ENCODE results near the gene HSD11B2.

Gene HSD11B2

GRCh38 chr16:67463691-67464090, 32.8 kb downstream of the HSD11B2 start:
- peaks cover 0 to 4% of the 10 kb centered on the region in 2 donors for H3K36me3 ChIP-seq (ENCODE audit: control insufficient read depth in 2 of 2, insufficient read depth in 2 of 2, low read length in 2 of 2)
- H3K4me1 ChIP-seq (ENCODE audit: control insufficient read depth, insufficient read depth, low read length), result peaks cover 62% of the 10 kb centered on the region
- H3K4me3 ChIP-seq (ENCODE audit: low read length in 2 of 2), result no peak overlapping the region
- no peak overlapping the region for H3K27ac ChIP-seq (ENCODE audit: low read length)
- H3K27me3 ChIP-seq (ENCODE audit: control insufficient read depth in 1 of 2, insufficient read depth in 2 of 2, low read length in 2 of 2), result no peaks in the 10 kb centered on the region
- no peaks in the 10 kb centered on the region for H3K9me3 ChIP-seq (ENCODE audit: control insufficient read depth in 2 of 2, low read length in 2 of 2)
- no peak overlapping the region for H3K9ac ChIP-seq (ENCODE audit: low read length in 2 of 2)

GRCh38 chr16:67464565-67464964, 33.6 kb downstream of the HSD11B2 start:
- no peak overlapping the region for H3K9ac ChIP-seq (ENCODE audit: low read length in 2 of 2)
- H3K4me1 ChIP-seq (ENCODE audit: control insufficient read depth, insufficient read depth, low read length), result peaks cover 53% of the 10 kb centered on the region
- H3K4me3 ChIP-seq (ENCODE audit: low read length in 2 of 2), result no peak overlapping the region
- no peak overlapping the region for H3K27ac ChIP-seq (ENCODE audit: low read length)
- no peaks in the 10 kb centered on the region for H3K27me3 ChIP-seq (ENCODE audit: control insufficient read depth in 1 of 2, insufficient read depth in 2 of 2, low read length in 2 of 2)
- no peaks in the 10 kb centered on the region for H3K9me3 ChIP-seq (ENCODE audit: control insufficient read depth in 2 of 2, low read length in 2 of 2)
- H3K36me3 ChIP-seq (ENCODE audit: control insufficient read depth in 2 of 2, insufficient read depth in 2 of 2, low read length in 2 of 2), result peaks cover 0 to 4% of the 10 kb centered on the region in 2 donors

GRCh38 chr16:67466581-67466980, 35.7 kb downstream of the HSD11B2 start:
- Histone ChIP-seq H3K27ac (ENCODE audit: low read length) (no peak overlapping the region), H3K36me3 (ENCODE audit: control insufficient read depth in 2 of 2, insufficient read depth in 2 of 2, low read length in 2 of 2) (peaks cover 0 to 1% of the 10 kb centered on the region in 2 donors), H3K27me3 (ENCODE audit: control insufficient read depth in 1 of 2, insufficient read depth in 2 of 2, low read length in 2 of 2) (no peaks in the 10 kb centered on the region), H3K4me3 (ENCODE audit: low read length in 2 of 2) (no peak overlapping the region), H3K9ac (ENCODE audit: low read length in 2 of 2) (no peak overlapping the region), H3K9me3 (ENCODE audit: control insufficient read depth in 2 of 2, low read length in 2 of 2) (no peaks in the 10 kb centered on the region), H3K4me1 (ENCODE audit: control insufficient read depth, insufficient read depth, low read length) (peaks cover 36% of the 10 kb centered on the region)

- peaks cover 25% of the 10 kb centered on the region for H3K4me1 ChIP-seq (ENCODE audit: control insufficient read depth, insufficient read depth, low read length)
Observed at GRCh38 chr16:67468731-67469130, 37.8 kb downstream of the HSD11B2 start.

GRCh38 chr16:67470359-67470758, 39.4 kb downstream of the HSD11B2 start:
- no peaks in the 10 kb centered on the region for H3K27me3 ChIP-seq (ENCODE audit: control insufficient read depth in 1 of 2, insufficient read depth in 2 of 2, low read length in 2 of 2)
- no peak overlapping the region for H3K4me3 ChIP-seq (ENCODE audit: low read length in 2 of 2)
- H3K9me3 ChIP-seq (ENCODE audit: control insufficient read depth in 2 of 2, low read length in 2 of 2), result no peaks in the 10 kb centered on the region
- H3K4me1 ChIP-seq (ENCODE audit: control insufficient read depth, insufficient read depth, low read length), result peaks cover 16% of the 10 kb centered on the region
- no peak overlapping the region for H3K27ac ChIP-seq (ENCODE audit: low read length)
- H3K9ac ChIP-seq (ENCODE audit: low read length in 2 of 2), result no peak overlapping the region
- H3K36me3 ChIP-seq (ENCODE audit: control insufficient read depth in 2 of 2, insufficient read depth in 2 of 2, low read length in 2 of 2), result no peaks in the 10 kb centered on the region

More at GRCh38 chr16:67468731-67469130, 37.8 kb downstream of the HSD11B2 start:
- no peak overlapping the region for H3K27ac ChIP-seq (ENCODE audit: low read length)
- no peaks in the 10 kb centered on the region for H3K36me3 ChIP-seq (ENCODE audit: control insufficient read depth in 2 of 2, insufficient read depth in 2 of 2, low read length in 2 of 2)
- H3K27me3 ChIP-seq (ENCODE audit: control insufficient read depth in 1 of 2, insufficient read depth in 2 of 2, low read length in 2 of 2), result no peaks in the 10 kb centered on the region
- H3K9me3 ChIP-seq (ENCODE audit: control insufficient read depth in 2 of 2, low read length in 2 of 2), result no peaks in the 10 kb centered on the region
- no peak overlapping the region for H3K4me3 ChIP-seq (ENCODE audit: low read length in 2 of 2)
- no peak overlapping the region for H3K9ac ChIP-seq (ENCODE audit: low read length in 2 of 2)

- H3K27me3 ChIP-seq (ENCODE audit: control insufficient read depth in 1 of 2, insufficient read depth in 2 of 2, low read length in 2 of 2), result no peaks in the 10 kb centered on the region
- no peak overlapping the region for H3K27ac ChIP-seq (ENCODE audit: low read length)
- peaks cover 14% of the 10 kb centered on the region for H3K4me1 ChIP-seq (ENCODE audit: control insufficient read depth, insufficient read depth, low read length)
- no peak overlapping the region for H3K4me3 ChIP-seq (ENCODE audit: low read length in 2 of 2)
- no peak overlapping the region for H3K9ac ChIP-seq (ENCODE audit: low read length in 2 of 2)
- H3K9me3 ChIP-seq (ENCODE audit: control insufficient read depth in 2 of 2, low read length in 2 of 2), result no peaks in the 10 kb centered on the region
- H3K36me3 ChIP-seq (ENCODE audit: control insufficient read depth in 2 of 2, insufficient read depth in 2 of 2, low read length in 2 of 2), result no peaks in the 10 kb centered on the region
Observed at GRCh38 chr16:67471758-67472384, 41.0 kb downstream of the HSD11B2 start.

GRCh38 chr16:67474551-67475455, 43.9 kb downstream of the HSD11B2 start:
- no peak overlapping the region for H3K9ac ChIP-seq (ENCODE audit: low read length in 2 of 2)
- no peaks in the 10 kb centered on the region for H3K27me3 ChIP-seq (ENCODE audit: control insufficient read depth in 1 of 2, insufficient read depth in 2 of 2, low read length in 2 of 2)
- no peaks in the 10 kb centered on the region for H3K9me3 ChIP-seq (ENCODE audit: control insufficient read depth in 2 of 2, low read length in 2 of 2)
- no peak overlapping the region for H3K27ac ChIP-seq (ENCODE audit: low read length)
- no peak overlapping the region for H3K4me3 ChIP-seq (ENCODE audit: low read length in 2 of 2)
- no peaks in the 10 kb centered on the region for H3K36me3 ChIP-seq (ENCODE audit: control insufficient read depth in 2 of 2, insufficient read depth in 2 of 2, low read length in 2 of 2)
- peaks cover 26% of the 10 kb centered on the region for H3K4me1 ChIP-seq (ENCODE audit: control insufficient read depth, insufficient read depth, low read length)

- Histone ChIP-seq H3K27me3 (ENCODE audit: control insufficient read depth in 1 of 2, insufficient read depth in 2 of 2, low read length in 2 of 2) (no peaks in the 10 kb centered on the region), H3K36me3 (ENCODE audit: control insufficient read depth in 2 of 2, insufficient read depth in 2 of 2, low read length in 2 of 2) (no peaks in the 10 kb centered on the region), H3K9me3 (ENCODE audit: control insufficient read depth in 2 of 2, low read length in 2 of 2) (no peaks in the 10 kb centered on the region), H3K27ac (ENCODE audit: low read length) (no peak overlapping the region), H3K4me1 (ENCODE audit: control insufficient read depth, insufficient read depth, low read length) (peaks cover 43% of the 10 kb centered on the region), H3K4me3 (ENCODE audit: low read length in 2 of 2) (no peak overlapping the region), H3K9ac (ENCODE audit: low read length in 2 of 2) (no peak overlapping the region)
Observed at GRCh38 chr16:67477960-67478554, 47.1 kb downstream of the HSD11B2 start.

- Histone ChIP-seq H3K27me3 (ENCODE audit: control insufficient read depth in 1 of 2, insufficient read depth in 2 of 2, low read length in 2 of 2) (no peaks in the 10 kb centered on the region), H3K9ac (ENCODE audit: low read length in 2 of 2) (peak within 1 kb of the TSS; percentile 86 to 97), H3K4me1 (ENCODE audit: control insufficient read depth, insufficient read depth, low read length) (peaks cover 43% of the 10 kb centered on the region), H3K4me3 (ENCODE audit: low read length in 2 of 2) (peak within 1 kb of the TSS; percentile 97 to 98), H3K27ac (ENCODE audit: low read length) (peak within 1 kb of the TSS; percentile 97), H3K36me3 (ENCODE audit: control insufficient read depth in 2 of 2, insufficient read depth in 2 of 2, low read length in 2 of 2) (peaks cover 3 to 6% of the 10 kb centered on the region in 2 donors), H3K9me3 (ENCODE audit: control insufficient read depth in 2 of 2, low read length in 2 of 2) (no peaks in the 10 kb centered on the region)
Observed at GRCh38 chr16:67480833-67481560, 50.1 kb downstream of the HSD11B2 start, which contains the start of gene ATP6V0D1. ATP6V0D1 (minus strand) TSS chr16:67481157; CDS start chr16:67481086, 71 bp downstream.

- no peaks in the 10 kb centered on the region for H3K9me3 ChIP-seq (ENCODE audit: control insufficient read depth in 2 of 2, low read length in 2 of 2)
- H3K4me1 ChIP-seq (ENCODE audit: control insufficient read depth, insufficient read depth, low read length), result peaks cover 42% of the 10 kb centered on the region
- peak overlapping the region; percentile 86 for H3K9ac ChIP-seq (ENCODE audit: low read length in 2 of 2)
- no peaks in the 10 kb centered on the region for H3K27me3 ChIP-seq (ENCODE audit: control insufficient read depth in 1 of 2, insufficient read depth in 2 of 2, low read length in 2 of 2)
- H3K4me3 ChIP-seq (ENCODE audit: low read length in 2 of 2), result peak overlapping the region; percentile 87 to 98
- peak overlapping the region; percentile 84 for H3K27ac ChIP-seq (ENCODE audit: low read length)
- H3K36me3 ChIP-seq (ENCODE audit: control insufficient read depth in 2 of 2, insufficient read depth in 2 of 2, low read length in 2 of 2), result peaks cover 3 to 6% of the 10 kb centered on the region in 2 donors
Observed at GRCh38 chr16:67481561-67482232, 50.8 kb downstream of the HSD11B2 start.

Data from stomach smooth muscle (tissue), 2 donors.